A673 (cell line): ENCODE results near the gene KYNU.

Experiments
- CTCF ChIP-seq: fragments of 300-800, 200-600 bp; sonication (generic); conservative IDR thresholded peaks from 2 replicates; pipeline ENCODE4 v1.5.1; 2017; ENCODE audit warnings: low read depth, mild to moderate bottlenecking, antibody characterized with exemption, low read length, moderate library complexity, mixed read lengths
- EZH2 ChIP-seq: fragments of 200-600 bp; sonication (generic); IDR thresholded peaks from 2 replicates; pipeline ENCODE4 v1.6.1; 2017; ENCODE audit warnings: borderline replicate concordance, low read depth, mild to moderate bottlenecking, mixed read lengths, antibody characterized with exemption, low read length; ENCODE audit not compliant: poor library complexity, severe bottlenecking

- TF ChIP-seq CTCF (no peak), EZH2 (no peak)
Observed at GRCh38 chr2:142892715-142893114, 15.3 kb downstream of the KYNU start.
